HG03354 (cell line): ENCODE measurements around the gene NT5C2.

Source experiments
- ATAC-seq: cut with Tn5 transposase; IDR thresholded peaks from one replicate; pipeline ENCODE4 v1.9.1; 2021; ENCODE audit warnings: mild to moderate bottlenecking; ENCODE audit not compliant: unreplicated experiment, poor library complexity, severe bottlenecking

Gene NT5C2

DNA sequence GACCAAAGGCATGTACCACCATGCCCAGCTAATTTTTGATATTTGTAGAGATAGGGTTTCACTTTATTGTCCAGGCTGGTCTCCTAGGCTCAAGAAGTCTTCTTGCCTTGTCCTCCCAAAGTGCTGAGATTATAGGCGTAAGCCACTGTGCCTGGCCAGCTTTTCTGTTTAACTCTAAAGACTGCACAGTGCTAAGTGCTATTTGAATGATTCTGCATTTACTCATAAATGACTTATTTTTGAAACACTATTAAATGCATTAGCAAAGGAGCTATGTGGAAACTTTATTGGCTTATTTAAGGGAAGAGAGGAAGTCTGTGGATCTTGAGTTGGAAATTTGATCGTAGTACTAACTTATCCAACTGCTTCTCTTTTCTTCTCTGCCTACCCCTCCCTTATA is 89.1 kb downstream of the NT5C2 start:
- no peak for ATAC-seq

DNA sequence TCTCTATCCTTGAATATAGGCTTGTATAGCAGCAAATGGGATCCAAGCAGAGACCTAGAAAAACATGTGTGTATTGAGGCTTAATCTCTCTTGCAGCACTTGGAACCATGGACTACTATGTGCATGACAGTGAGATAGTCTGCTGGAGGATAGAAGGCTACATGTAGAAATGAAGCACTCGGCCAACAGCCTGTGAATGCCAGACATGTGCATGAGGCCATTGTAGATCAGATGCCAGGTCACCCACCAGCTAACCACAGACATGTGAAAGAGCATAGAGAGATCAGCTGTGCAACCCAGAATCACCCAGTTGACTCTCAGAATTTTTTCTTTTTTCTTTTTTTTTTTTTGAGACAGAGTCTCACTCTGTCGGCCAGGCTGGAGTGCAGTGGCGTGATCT is 90.9 kb downstream of the NT5C2 start:
- ATAC-seq, result no peak

DNA sequence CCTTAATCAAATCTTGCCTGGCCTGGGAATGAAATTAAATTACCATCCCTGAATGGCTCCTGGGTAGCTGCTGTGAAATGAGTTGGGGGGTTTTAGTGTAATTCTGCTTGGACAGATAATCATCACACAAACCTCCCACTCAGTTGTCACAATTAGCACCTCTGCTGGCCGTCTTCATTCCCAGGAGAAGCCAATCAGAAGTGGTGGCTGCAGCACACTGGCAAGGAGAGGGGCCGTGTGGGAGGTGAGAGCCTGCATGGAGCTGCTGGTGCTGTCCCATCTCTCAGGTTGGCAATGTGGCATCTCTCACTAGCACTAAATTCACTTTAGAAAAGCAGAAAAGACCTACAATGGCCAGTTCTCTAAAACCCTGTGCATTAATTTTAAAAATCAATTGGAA is 92.5 kb downstream of the NT5C2 start:
- ATAC-seq, result no peak

DNA sequence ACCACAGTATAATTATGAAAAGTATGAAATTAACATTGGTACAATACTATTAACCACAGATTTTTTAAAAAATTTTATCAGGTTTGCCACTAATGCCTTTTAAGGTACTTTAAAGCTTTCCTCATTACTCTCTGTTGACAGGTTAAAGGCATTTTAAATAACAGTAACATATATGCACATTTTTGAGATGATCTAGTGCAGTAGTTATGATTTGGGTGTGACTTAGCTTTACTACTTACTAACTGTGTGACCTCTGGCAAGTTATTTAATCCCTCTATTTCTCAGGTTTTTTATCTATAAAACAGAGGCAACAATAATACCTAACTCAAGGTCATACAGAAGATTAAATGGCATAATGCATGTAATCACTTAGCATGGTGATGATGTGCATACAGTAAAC is 94.8 kb downstream of the NT5C2 start:
- ATAC-seq, result no peak

DNA sequence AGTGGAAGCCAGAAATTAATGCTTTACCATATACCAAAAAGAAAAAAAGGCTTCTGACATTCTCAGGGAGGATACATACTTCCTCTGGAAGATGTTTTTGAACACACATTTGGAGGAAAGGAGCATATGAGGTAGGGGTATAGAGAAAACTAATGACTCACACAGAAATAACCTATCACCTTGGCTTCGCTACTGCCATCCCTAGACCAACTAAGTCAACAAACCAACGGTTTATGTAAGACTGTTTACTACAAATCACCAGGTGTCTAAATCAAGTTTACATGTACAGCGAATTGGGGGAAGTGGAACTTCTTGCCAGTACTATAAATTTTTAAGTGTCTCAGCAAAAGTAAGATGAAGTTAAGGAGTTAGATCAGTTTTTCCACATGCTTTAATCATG is 96.9 kb downstream of the NT5C2 start:
- ATAC-seq, result no peak

DNA sequence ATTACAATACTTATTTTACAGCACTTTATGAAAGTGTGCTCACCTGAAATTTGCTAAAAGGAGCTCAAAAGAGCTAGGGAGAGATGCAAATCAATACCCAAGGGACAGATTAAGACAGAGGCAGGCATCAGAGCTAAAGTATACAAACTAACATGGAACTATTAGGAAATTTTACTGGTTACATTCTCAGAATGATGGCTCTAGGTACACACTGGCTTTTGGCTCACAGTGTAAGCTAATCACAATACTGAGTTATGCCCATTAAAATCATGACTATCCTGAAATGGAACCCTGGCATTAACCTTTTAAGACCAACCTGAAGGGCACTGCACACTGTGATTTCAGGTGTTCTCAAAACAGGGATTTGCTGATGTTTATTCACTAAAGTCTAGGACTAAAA is 98.1 kb downstream of the NT5C2 start:
- ATAC-seq, result no peak

DNA sequence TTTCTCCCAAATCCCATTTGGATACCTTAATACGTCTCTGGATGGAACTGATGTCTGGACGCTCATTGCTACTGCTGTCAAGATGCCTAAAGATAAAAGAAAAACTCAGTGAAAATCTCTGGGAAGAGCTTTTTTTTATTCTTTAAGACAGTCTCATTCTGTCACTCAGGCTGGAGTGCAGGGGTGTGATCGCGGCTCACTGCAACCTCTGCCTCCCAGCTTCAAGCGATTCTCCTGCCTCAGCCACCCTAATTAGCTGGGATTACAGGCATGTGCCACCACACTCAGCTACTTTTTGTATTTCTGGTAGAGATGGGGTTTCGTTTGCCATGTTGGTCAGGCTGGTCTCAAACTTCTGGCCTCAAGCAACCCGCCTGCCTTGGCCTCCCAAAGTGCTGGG is 102.2 kb downstream of the NT5C2 start:
- ATAC-seq, result no peak

DNA sequence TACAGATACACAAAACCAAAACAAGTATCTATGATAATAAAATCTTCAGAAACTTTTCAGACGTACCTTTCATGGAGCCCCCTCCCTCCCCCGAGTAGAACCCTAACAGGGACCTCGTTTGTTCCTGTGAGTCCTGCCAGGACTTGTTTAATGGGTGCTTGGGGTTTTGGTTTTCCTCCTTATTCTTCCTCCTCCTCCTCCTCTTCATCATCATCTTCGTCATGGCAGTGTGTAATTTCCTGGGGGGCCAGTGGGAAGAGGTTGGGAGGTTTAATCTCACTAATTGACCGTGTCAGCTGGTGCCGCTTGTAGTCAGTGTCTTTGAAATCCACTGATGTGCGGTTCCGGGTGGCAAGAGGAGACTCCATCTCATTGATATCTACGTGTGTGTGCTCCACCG is 103.6 kb downstream of the NT5C2 start:
- no peak for ATAC-seq

DNA sequence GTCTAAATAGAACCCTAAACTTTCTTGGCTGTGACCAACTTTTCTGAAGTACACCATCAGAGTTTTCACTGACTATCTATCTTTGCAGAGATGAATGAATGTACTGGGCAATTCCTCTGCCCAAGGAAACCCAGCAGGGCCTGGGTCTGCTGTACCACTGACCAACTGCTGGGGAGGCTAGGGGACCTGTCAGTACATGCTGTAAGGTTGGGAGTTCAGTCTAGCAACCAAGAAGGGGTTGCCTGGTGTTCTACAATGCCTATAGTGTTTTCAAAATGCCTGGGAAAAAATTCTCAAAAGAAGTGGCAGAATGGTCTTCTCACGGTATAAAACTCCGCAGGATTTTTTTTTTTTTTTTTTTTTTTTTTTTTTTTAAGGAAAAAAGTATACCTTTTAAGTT is 106.3 kb downstream of the NT5C2 start:
- no peak for ATAC-seq

DNA sequence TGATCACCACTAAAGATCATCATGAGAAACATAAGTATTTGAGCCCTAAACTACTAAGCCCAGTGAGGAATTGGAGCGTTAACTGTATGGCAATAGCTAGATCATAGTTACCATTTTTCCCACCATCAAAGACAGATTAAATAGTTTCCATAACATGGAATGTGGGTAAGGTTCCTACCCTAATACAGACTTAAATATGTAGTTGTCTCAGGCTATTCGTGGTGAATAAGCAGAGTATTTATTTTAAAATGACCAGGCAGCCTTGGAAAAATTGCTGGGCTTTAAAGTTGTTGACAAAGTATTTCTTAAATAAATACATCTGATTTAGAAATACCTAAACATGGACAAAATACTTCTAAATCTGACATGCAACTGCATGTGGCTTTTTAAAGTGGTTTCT is 106.8 kb downstream of the NT5C2 start:
- ATAC-seq, result no peak

DNA sequence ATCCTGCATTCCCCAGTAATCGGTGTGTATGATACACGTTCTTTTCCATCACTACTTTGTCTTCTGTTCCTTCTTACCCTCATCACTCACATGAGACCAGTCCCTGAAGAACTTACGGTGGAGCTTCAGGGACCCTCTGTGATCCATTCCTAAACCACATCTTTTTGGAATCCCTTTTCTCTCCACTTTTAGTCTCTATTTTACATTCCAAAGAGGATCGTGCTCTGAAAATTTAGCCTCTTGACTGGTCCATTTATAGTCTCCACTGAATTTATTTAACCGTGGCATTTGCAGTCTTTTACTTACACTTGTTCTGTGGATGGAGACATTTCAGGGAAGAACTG is 109.1 kb downstream of the NT5C2 start:
- no peak for ATAC-seq

DNA sequence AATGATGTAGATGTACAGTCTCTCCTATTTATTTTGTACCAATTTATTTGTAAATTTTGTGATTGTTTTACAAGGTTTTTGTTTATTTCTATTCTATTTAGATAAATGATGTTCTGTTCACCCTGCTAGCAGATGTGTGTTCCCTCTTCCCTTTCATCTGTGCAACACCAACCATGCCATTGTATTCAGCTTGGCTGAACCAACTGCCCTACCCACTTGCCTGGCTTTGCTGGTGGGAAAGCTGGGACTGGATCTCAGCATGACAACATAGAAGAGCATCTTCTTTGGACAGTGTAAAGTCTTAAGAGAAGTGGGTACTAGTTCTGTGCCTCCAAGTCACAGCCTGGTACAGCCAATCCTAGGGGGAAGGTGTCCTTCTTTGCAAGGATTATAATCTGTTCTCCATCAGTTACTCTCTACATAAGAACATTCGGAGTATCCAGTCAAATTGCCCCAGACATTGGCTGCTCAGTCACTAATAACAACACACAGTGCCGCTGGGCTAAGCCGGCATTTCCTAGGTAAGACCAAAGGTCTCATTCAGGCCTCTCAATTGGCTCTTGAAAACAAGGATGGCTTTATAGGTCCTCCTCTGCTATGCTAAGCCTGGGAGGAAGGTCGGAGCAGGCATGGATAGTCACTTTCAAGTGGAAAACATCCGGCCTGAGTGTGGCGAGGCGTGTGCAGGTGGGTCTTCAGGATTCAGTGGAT is 109.7 kb downstream of the NT5C2 start:
- no peak for ATAC-seq

DNA sequence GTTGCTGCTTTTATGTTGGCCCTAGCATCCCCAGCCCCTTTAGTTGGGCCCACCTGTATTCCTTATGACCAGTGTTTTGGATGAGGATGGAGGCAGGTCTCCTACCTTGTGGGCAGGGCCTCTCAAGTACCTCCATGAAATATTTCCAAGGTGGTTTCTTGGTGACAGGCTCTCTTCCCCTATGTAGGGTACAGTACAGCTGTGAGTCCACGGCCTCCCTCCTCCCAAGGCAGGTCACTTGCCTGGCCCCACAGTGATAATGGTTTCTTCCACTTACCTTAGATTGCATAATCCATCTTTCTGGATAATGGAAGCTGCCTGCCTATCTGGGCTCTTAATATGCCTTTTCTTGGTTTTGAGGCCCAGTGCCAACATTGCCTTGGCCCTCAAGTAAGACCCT is 110.4 kb downstream of the NT5C2 start:
- ATAC-seq, result no peak

DNA sequence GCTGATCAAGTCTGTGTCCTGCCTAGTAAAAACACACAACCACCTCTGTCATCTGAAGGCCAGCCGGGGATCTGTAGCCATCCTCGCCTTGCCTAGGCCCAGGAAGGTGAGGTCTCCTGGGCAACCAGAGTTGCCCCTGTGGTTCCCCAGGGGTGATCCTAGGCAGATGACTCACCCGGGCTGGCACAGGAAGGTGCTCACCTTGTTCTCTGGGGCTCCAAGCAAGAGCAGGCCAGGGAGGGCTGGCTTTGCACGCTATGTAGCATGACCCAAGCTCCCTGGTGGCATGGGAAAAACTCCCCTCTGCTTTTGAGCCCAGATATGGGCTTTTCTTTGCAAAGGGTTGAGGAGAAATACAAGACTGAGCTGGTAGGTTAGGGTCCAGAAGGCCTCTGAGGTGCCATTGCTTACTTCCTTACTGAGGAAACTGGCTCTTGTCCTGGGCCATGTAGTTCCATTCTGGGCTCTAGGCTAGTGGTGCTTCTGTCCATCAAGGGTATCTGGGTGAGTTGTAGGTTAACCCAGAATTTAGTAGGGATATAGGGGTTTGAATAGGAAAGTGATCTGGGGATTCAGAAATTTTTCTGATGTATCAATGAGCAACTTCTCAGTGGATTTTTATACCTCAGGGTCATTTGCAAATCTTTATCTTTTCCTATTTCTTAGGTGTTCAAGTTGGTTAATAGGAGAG is 112.0 kb downstream of the NT5C2 start:
- ATAC-seq, result no peak

DNA sequence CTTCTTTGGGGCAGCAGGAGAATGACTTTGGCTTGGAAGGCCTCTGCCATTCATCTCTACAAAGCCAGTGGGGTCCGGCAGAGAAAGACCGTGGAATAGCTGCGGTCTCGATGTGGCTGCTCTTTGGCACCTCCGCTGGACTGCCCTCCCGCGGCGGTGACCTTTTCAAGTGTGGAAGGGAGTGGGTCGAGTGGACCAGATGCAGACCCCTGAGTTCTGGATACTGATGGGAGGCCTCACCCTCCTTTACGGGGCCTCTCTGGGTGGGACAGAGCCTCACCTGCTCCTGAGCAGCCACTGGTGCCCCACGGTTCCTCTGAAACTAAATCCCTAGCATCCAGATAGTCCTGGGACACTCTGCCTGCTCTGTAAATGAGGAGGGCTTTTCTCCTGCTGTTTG is 113.1 kb downstream of the NT5C2 start:
- ATAC-seq, result no peak

DNA sequence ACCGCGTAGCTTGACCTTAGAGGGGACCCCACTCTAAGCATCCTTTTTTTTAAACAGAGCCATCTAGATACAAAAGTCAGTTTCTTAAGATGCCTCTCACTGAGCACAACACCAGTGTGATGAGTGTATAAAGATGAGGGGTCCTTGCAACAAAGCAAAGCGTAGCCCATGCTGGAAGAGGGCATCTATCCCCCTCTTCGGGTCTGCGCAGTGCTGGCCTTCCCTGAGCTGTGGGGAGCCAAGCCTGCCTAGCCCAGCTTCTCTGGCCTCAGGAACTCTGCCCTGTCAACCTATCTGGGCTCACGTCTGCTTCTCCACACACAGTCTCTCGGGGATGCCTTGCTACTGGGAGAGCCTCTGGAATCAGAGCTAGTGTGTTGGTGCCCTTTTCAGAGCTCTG is 114.0 kb downstream of the NT5C2 start:
- no peak for ATAC-seq

DNA sequence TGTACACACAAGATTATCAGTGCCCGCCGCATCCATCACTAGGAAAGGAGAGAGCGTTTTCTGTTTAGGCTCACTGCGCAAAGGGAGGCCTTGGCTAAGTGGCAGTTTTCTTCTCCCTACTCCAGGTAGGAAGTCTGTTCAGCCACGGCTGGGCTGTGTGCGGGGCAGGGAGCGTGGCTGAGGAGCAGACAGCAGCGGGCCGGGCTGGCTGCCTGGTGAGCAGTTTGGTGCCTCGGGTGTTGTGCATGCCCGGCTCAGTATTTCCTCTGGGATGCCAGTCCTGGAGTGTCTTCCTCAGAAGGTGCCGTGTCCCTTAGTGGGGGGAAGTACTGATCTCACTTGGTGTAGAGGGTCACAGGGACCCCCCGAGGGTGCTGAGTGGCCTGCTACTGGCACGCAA is 114.4 kb downstream of the NT5C2 start:
- no peak for ATAC-seq

DNA sequence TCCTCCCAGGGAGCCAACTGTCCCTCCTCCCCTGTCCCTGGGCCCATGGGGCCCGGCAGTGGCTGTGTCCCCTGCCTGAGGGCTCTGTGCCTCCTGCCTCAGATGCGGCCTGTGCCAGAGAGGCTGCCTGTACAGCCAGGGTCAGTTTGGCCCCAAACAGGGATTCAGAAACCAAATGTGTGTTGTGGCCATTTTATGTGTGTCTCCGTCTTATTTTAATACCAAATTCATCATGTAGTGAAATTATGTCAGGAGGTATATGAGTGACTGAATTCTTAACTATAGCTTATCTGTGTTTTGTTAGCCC is 114.8 kb downstream of the NT5C2 start:
- no peak for ATAC-seq

DNA sequence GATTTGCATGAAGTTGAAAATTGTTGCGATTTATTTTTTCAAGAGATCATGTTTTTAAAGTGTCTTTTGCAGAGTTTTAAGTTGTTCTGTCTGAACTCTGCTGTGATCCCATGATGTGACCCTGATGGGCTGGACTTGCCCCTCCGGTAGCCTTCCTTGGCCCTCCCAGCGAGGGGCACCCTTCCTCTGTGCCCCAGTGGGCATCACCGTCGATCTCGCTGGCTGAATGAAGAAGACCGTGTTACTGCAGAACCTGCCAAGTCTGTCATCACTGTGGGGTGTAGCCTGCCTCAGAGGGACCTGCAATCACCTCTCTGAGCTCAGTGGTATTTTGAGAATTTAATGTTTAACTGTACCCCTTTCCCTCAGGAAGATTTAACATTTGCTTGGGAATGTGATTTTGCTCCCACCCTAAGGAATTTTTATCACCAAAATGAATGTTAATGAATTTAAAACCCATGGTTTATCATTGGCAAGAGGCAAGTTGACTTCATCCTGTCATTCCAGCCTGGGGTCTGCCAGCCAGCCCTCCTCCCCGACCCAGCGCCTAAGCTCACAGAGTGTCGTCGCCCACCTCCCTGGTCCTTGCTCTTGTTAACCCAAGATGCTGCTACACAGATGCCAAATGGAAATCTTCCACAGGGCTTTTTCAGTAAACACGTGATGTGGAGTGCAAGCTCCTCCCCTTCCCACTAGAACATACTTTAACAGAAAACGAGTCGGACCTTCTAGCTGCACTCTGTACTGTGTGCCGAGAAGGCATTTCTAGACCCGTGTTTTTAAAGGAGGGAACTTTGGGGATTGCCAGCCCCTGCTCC is 115.4 kb downstream of the NT5C2 start:
- ATAC-seq, result no peak

DNA sequence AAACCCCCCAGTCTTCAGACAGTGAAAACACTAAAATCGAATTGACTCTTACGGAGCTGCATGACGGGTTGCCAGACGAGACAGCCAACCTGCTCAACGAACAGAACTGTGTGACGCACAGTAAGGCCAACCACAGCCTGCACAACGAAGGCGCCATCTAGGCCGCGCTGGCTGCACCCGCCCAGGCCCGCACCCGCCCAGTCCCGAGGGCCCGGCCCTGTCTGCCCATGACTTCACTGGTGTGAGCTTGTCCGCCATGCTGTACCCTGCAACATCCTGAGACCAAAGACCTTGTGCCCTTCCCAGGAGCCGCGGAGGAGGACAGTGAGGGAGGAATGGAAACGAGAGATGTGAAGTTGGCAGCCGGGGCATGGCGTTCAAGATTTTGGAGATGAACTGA is 116.1 kb downstream of the NT5C2 start:
- ATAC-seq, result no peak

DNA sequence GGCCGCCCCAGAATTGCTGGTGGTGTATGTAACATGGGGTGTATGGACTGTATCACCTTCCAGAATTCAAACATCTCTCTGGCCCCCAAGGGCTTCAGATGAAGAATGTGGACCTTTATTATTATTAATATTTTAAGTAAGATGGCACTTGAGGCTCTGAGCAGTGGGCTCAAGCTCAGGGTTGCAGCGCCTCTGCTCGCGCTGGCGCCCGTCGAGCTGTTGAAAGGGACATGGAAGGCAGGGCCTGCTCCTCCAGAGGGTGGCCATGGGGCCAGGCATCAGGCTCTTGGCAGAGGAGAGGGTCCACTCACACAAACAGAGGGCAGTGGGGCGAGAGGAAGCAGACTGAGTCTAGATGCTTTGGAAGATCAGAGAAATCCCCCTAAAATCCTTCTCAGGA is 120.2 kb downstream of the NT5C2 start:
- ATAC-seq, result no peak
